CMK (cell line): ENCODE measurements around the gene TMEM92.
"Not testable (repeated sequence)": the region's sequence is repeated elsewhere in the genome, so short reads cannot be mapped to it uniquely, and the experiment has no call there.

Source experiments
- DNase-seq: peaks from one replicate; pipeline ENCODE4 v3.0.0-alpha.2; 2010; ENCODE audit warnings: low read depth

The TMEM92 gene

GRCh38 chr17:50301891-50302584 is 27.8 kb downstream of the TMEM92 start:
- DNase-seq: no peak

- DNase-seq: no peak
These were observed 28.8 kb downstream of the TMEM92 start for GRCh38 chr17:50303051-50303450.

GRCh38 chr17:50303596-50303995 is 29.3 kb downstream of the TMEM92 start:
- no peak for DNase-seq

- no peak for DNase-seq
These were observed 30.6 kb downstream of the TMEM92 start for GRCh38 chr17:50304781-50305404.

- no peak for DNase-seq
These were observed 33.4 kb downstream of the TMEM92 start for GRCh38 chr17:50307654-50308053.

- DNase-seq: no peak
These were observed 34.4 kb downstream of the TMEM92 start for GRCh38 chr17:50308666-50309065.

- no peak for DNase-seq
These were observed 36.3 kb downstream of the TMEM92 start for GRCh38 chr17:50310455-50311111.

GRCh38 chr17:50311112-50311460 is 36.8 kb downstream of the TMEM92 start:
- DNase-seq: no peak

- DNase-seq: no peak
These were observed 37.2 kb downstream of the TMEM92 start for GRCh38 chr17:50311483-50311882.

GRCh38 chr17:50312308-50312707 is 38.0 kb downstream of the TMEM92 start:
- no peak for DNase-seq

- DNase-seq: no peak
These were observed 40.3 kb downstream of the TMEM92 start for GRCh38 chr17:50314456-50315011.

GRCh38 chr17:50316016-50316587 is 41.8 kb downstream of the TMEM92 start:
- no peak for DNase-seq

GRCh38 chr17:50316660-50317059 is 42.4 kb downstream of the TMEM92 start:
- DNase-seq: not testable (repeated sequence)

- DNase-seq: no peak
These were observed 42.9 kb downstream of the TMEM92 start for GRCh38 chr17:50317121-50317520.

GRCh38 chr17:50318501-50319285 is 44.4 kb downstream of the TMEM92 start:
- DNase-seq: no peak

GRCh38 chr17:50319306-50320004 is 45.2 kb downstream of the TMEM92 start:
- no peak for DNase-seq

- no peak for DNase-seq
These were observed 48.0 kb downstream of the TMEM92 start for GRCh38 chr17:50322271-50322670.

- DNase-seq: no peak
These were observed 48.8 kb downstream of the TMEM92 start for GRCh38 chr17:50323060-50323459.

- DNase-seq: no peak
These were observed 51.6 kb downstream of the TMEM92 start for GRCh38 chr17:50325906-50326305.

- DNase-seq: no peak
These were observed 52.6 kb downstream of the TMEM92 start for GRCh38 chr17:50326831-50327364.
